ENCODE results near the gene EIF4E2.

Gene EIF4E2

GRCh38 chr2:232538671-232539070 lies 11.8 kb upstream of the EIF4E2 start:
- no peak for TF ChIP-seq CTCF (IDR thresholded peaks at IDR 0.05; ENCODE audit: borderline replicate concordance, insufficient read depth, low read depth, low read length)
- H3K4me3 ChIP-seq (ENCODE audit: low read depth, low read length): no peak overlapping the region

- no peak for TF ChIP-seq CTCF (IDR thresholded peaks at IDR 0.05; ENCODE audit: borderline replicate concordance, insufficient read depth, low read depth, low read length)
- H3K4me3 ChIP-seq (ENCODE audit: low read depth, low read length): no peak within 1 kb of the TSS
Observed at GRCh38 chr2:232539298-232540231, 10.9 kb upstream of the EIF4E2 start, which contains the start of gene CHRNG. CHRNG (plus strand) TSS chr2:232539692; CDS start chr2:232539748, 56 bp downstream.

- no peak overlapping the region for H3K4me3 ChIP-seq (ENCODE audit: low read depth, low read length)
- TF ChIP-seq CTCF (IDR thresholded peaks at IDR 0.05; ENCODE audit: borderline replicate concordance, insufficient read depth, low read depth, low read length): no peak
Observed at GRCh38 chr2:232540441-232541041, 9.9 kb upstream of the EIF4E2 start.

- H3K4me3 ChIP-seq (ENCODE audit: low read depth, low read length): no peak overlapping the region
- no peak for TF ChIP-seq CTCF (IDR thresholded peaks at IDR 0.05; ENCODE audit: borderline replicate concordance, insufficient read depth, low read depth, low read length)
Observed at GRCh38 chr2:232541195-232541960, 9.1 kb upstream of the EIF4E2 start.

GRCh38 chr2:232541961-232542714 lies 8.4 kb upstream of the EIF4E2 start:
- H3K4me3 ChIP-seq (ENCODE audit: low read depth, low read length): no peak overlapping the region
- no peak for TF ChIP-seq CTCF (IDR thresholded peaks at IDR 0.05; ENCODE audit: borderline replicate concordance, insufficient read depth, low read depth, low read length)

GRCh38 chr2:232542715-232543467 lies 7.6 kb upstream of the EIF4E2 start:
- TF ChIP-seq CTCF (IDR thresholded peaks at IDR 0.05; ENCODE audit: borderline replicate concordance, insufficient read depth, low read depth, low read length): no peak
- H3K4me3 ChIP-seq (ENCODE audit: low read depth, low read length): no peak overlapping the region

All from GM12875 (cell line).